ENCODE measurements around the gene KDM6A. TPM values are rescaled to one million over a fixed set of nuclear protein-coding genes. Genes with fewer than 3 reads are reported as not detected.

Gene KDM6A
- total RNA-seq, 6 donors from 2014 or later, result 19.9 to 62.0 (median 26.6) TPM

DNA sequence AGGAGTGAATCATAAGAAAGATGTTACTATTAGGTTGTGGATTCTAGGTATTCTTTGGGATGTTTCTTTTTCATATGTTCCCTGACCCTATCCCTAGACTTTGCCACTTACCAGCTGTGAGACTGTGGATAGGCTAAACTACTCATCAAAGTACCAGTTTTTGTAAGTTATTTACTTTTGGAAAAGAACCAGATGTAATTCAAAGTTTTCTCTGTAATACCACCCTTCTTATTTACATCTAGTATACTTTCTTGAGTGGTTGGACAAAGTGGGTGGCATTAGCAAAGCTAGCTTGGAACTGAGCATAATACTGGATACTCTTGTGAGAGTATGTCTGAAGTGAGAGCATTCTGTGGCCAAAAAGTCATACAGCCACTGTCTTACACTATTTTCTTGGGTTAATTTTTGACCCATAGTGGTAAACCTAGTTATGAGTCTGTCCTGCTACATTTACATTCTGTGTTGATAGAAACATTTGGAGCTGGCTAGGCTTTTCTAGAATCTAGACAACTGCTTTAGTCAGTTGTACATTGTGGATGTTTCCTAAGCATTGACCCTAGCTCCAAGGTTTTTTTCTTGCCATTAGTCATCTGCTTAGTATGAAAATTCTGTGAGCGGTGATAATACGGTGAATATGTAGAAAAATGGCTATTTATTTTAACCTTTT is 41.7 kb downstream of the KDM6A start:
- 87 to 92% methylated on average over 2 of the region's 2 CpGs for WGBS, 2 donors
- TF ChIP-seq POLR2A (IDR thresholded peaks at IDR 0.05), result no peak
- TF ChIP-seq EP300 (IDR thresholded peaks at IDR 0.05), result no peak
- TF ChIP-seq, protein P1, sequence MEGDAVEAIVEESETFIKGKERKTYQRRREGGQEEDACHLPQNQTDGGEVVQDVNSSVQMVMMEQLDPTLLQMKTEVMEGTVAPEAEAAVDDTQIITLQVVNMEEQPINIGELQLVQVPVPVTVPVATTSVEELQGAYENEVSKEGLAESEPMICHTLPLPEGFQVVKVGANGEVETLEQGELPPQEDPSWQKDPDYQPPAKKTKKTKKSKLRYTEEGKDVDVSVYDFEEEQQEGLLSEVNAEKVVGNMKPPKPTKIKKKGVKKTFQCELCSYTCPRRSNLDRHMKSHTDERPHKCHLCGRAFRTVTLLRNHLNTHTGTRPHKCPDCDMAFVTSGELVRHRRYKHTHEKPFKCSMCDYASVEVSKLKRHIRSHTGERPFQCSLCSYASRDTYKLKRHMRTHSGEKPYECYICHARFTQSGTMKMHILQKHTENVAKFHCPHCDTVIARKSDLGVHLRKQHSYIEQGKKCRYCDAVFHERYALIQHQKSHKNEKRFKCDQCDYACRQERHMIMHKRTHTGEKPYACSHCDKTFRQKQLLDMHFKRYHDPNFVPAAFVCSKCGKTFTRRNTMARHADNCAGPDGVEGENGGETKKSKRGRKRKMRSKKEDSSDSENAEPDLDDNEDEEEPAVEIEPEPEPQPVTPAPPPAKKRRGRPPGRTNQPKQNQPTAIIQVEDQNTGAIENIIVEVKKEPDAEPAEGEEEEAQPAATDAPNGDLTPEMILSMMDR (IDR thresholded peaks at IDR 0.05), result no peak
- no peak for TF ChIP-seq POLR2AphosphoS5 (IDR thresholded peaks at IDR 0.05)

DNA sequence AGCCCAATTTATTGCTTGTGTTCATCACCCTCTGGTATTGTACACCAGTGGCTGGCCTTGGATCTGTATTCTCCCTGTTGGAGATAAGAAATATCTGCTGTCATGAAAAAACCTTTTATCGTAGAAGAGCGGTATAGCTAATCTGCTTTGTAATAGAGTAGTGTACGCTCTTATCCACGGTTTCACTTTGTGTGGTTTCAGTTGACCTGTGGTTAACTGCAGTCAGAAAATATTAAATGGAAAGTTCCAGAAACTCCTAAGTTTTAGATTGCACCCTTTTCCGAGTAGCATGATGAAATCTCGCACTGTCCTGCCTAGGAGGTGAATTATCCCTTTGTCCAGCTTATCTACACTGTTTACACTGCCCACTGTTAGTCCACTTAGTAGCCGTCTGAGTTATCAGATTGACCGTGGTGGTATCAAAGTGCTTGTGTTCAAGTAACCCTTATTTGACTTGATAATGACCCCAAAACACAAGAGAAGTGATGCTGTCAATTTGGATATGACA is 42.4 kb downstream of the KDM6A start:
- 40 to 48% methylated on average over 5 to 8 of the region's 8 CpGs for WGBS, 2 donors
- Histone ChIP-seq H3K27ac (no peak overlapping the region), H3K4me3 (no peak overlapping the region), H3K4me1 (peaks cover 0 to 42% (median 16%) of the 10 kb centered on the region in 4 donors), H3K27me3 (no peaks in the 10 kb centered on the region), H3K9me3 (no peaks in the 10 kb centered on the region), H3K36me3 (no peaks in the 10 kb centered on the region)
- DNase-seq (no peak), ATAC-seq (ENCODE audit: low FRiP score in 2 of 2) (no peak)
- TF ChIP-seq POLR2A (IDR thresholded peaks at IDR 0.05) (no peak), EP300 (IDR thresholded peaks at IDR 0.05) (no peak), POLR2AphosphoS5 (IDR thresholded peaks at IDR 0.05) (no peak)
- TF ChIP-seq, protein P1 (IDR thresholded peaks at IDR 0.05), result no peak

More for the DNA sequence above, 41.7 kb downstream of the KDM6A start:
- ATAC-seq (ENCODE audit: low FRiP score in 2 of 2), result no peak
- Histone ChIP-seq H3K27ac (no peak overlapping the region), H3K4me3 (no peak overlapping the region), H3K9me3 (no peaks in the 10 kb centered on the region), H3K27me3 (no peaks in the 10 kb centered on the region), H3K4me1 (peaks cover 0 to 42% (median 16%) of the 10 kb centered on the region in 4 donors), H3K36me3 (no peaks in the 10 kb centered on the region)
- no peak for DNase-seq

DNA sequence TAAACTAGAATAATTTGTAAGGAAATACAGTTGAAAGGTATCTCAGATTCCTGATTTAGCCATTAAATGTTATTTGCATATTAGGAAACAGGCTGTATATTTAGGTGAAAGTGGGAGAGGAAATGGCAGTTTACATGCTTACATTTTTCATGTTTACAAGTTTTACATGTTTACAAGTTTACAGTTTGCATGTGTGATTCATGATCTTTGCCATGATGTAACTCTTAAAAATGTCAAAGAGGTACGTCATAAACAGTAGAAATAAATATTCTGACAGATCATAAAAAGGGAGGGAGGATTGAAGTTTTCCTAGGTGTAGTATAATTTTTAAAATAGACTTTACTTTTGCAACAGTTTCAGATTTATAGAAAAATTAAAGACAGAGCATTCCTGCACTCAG is 45.7 kb downstream of the KDM6A start:
- DNase-seq, result no peak
- H3K4me3 ChIP-seq, result no peak overlapping the region
- ATAC-seq (ENCODE audit: low FRiP score in 2 of 2), result no peak
- TF ChIP-seq POLR2A (IDR thresholded peaks at IDR 0.05), result no peak
- TF ChIP-seq POLR2AphosphoS5 (IDR thresholded peaks at IDR 0.05), result no peak
- TF ChIP-seq, protein P1 (IDR thresholded peaks at IDR 0.05), result no peak
- no peaks in the 10 kb centered on the region for H3K36me3 ChIP-seq
- H3K9me3 ChIP-seq, result no peaks in the 10 kb centered on the region
- H3K27me3 ChIP-seq, result no peaks in the 10 kb centered on the region
- 55 to 56% methylated on average over 1 of the region's 1 CpG for WGBS, 2 donors
- H3K27ac ChIP-seq, result no peak overlapping the region
- peaks cover 0 to 52% (median 26%) of the 10 kb centered on the region in 4 donors for H3K4me1 ChIP-seq

DNA sequence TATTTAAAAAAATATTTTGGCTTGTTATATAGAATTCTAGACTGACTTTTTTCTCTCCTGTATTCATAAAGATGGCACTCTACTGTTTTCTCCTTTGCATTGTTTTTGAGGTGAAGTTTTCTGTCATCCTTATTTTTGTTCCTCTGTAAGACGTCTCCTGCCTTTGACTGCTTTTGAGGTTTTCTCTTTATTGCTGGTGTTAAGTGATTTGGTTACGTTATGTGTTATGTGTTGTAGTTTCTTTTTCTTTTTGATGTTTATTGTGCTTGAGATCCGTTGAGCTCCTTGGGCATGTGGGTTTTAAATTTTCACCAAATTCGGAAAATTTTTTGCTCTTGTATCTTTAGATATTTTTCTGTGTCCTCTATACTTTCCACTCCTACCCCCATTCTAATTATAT is 50.0 kb downstream of the KDM6A start:
- Histone ChIP-seq H3K27me3 (no peaks in the 10 kb centered on the region), H3K4me1 (peaks cover 0 to 51% (median 12%) of the 10 kb centered on the region in 4 donors), H3K4me3 (no peak overlapping the region), H3K27ac (no peak overlapping the region), H3K36me3 (no peaks in the 10 kb centered on the region), H3K9me3 (no peaks in the 10 kb centered on the region)
- ATAC-seq (ENCODE audit: low FRiP score in 2 of 2) (no peak), DNase-seq (no peak)
- WGBS, 2 donors, result 68 to 87% methylated on average over 4 of the region's 4 CpGs
- TF ChIP-seq POLR2A (IDR thresholded peaks at IDR 0.05) (no peak), POLR2AphosphoS5 (IDR thresholded peaks at IDR 0.05) (no peak), EP300 (IDR thresholded peaks at IDR 0.05) (no peak)
- TF ChIP-seq, protein P1 (IDR thresholded peaks at IDR 0.05), result no peak

DNA sequence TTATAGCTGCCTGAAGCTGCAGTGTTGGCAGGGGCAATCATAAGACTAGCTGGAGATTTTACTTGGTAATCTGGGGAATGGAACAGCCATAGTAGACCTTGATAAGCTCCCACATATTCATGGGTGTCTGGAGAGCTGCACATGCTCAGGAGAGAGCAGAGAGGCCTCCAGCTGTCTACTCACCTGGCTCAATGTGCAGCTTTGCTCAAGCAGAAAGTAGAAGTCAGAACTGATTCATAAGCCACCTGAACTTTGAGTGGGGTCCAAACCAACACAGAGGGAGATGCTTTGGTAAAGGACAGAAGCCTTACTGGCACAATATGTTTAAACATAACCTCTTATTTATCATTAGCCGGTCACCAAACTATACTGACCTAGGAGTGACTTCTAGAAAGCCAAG is 54.4 kb downstream of the KDM6A start:
- no peak for ATAC-seq (ENCODE audit: low FRiP score in 2 of 2)

More for the DNA sequence above, 54.4 kb downstream of the KDM6A start:
- Histone ChIP-seq H3K4me1 (peaks cover 0 to 39% (median 7%) of the 10 kb centered on the region in 4 donors), H3K4me3 (no peak overlapping the region), H3K27ac (no peak overlapping the region), H3K36me3 (no peaks in the 10 kb centered on the region), H3K27me3 (no peaks in the 10 kb centered on the region), H3K9me3 (no peaks in the 10 kb centered on the region)
- WGBS, 2 donors, result 84 to 92% methylated on average over 1 of the region's 1 CpG
- no peak for TF ChIP-seq POLR2AphosphoS5 (IDR thresholded peaks at IDR 0.05)
- TF ChIP-seq, protein P1 (IDR thresholded peaks at IDR 0.05), result no peak
- no peak for DNase-seq

Measured in upper lobe of left lung (tissue), 6 donors.